Measurements from ENCODE around the gene SBSN.

SBSN gene, protein sequence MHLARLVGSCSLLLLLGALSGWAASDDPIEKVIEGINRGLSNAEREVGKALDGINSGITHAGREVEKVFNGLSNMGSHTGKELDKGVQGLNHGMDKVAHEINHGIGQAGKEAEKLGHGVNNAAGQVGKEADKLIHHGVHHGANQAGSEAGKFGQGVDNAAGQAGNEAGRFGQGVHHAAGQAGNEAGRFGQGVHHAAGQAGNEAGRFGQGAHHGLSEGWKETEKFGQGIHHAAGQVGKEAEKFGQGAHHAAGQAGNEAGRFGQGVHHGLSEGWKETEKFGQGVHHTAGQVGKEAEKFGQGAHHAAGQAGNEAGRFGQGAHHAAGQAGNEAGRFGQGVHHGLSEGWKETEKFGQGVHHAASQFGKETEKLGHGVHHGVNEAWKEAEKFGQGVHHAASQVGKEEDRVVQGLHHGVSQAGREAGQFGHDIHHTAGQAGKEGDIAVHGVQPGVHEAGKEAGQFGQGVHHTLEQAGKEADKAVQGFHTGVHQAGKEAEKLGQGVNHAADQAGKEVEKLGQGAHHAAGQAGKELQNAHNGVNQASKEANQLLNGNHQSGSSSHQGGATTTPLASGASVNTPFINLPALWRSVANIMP

DNA sequence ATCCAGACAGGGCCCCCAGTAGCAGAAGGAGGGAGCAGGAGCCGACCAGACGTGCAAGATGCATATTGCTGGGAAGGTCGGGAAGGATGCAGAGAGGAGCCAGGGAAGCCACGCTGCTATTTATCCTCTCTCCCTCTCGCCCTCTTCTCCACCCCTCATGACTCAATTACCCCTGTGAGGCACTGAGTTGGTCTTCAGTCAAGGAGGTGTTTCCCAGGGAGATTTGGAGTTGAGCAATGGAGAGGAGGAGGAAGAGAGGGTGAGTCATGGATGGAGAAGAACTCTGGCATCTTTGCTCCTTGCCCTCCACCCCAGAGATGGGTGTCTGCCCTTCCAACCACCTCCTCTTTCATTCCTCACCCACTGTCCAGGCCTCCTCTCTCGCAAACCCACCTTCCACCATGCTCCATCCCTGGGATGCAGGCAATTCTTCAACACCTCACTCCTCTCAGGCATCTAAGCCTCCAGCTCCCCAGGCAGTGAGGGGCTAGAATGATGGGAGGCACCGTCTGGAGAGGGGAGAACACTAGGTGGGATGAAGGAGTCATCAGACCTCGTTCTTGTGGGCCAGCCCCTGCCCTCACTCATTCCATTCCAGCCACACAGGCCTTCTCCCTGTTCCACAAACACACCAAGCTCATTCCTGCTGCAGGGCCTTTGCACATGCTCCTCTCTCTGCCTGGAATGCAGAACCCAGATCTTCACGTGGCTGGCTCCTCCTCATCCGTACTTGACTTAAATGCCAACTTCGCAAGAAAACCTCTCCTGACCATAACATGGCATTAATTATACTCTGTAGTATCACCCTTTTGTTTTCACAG lies at the start of gene SBSN:
Gene SBSN, minus strand, starts transcription at position 94 of the 821 bp plus-strand sequence. Its CDS starts 30 bp downstream, at position 64.
- DNase-seq (ENCODE audit: low read depth in 3 of 3), result no peak

GRCh38 chr19:35571406-35571965 lies 43.4 kb upstream of the SBSN start:
- no peak for DNase-seq (ENCODE audit: low read depth in 3 of 3)

DNA sequence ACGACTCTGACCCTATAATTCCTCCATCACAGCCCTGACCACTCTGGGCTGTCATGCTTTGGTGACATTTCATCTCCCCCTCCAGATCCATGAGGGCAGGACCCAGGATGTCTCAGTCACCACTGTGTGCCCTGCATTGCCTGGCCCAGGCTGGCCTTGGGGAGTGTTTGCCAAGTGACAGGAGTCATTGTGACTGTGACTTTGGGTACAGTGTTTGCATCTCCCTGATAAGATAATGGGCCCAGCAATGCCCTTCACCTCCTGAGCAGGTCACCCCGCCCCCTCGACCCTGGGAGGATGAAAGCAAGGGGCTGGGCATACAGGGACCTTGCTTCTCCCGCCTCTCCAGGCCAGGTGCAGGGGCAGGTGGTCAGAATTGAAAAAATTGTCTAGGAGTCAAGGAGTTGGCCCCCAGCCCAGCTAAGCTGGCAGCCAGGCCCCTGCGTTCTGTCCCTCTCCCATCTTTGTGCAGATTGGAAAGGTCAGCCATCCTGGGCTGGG lies 41.2 kb upstream of the SBSN start:
- no peak for DNase-seq (ENCODE audit: low read depth in 3 of 3)

DNA sequence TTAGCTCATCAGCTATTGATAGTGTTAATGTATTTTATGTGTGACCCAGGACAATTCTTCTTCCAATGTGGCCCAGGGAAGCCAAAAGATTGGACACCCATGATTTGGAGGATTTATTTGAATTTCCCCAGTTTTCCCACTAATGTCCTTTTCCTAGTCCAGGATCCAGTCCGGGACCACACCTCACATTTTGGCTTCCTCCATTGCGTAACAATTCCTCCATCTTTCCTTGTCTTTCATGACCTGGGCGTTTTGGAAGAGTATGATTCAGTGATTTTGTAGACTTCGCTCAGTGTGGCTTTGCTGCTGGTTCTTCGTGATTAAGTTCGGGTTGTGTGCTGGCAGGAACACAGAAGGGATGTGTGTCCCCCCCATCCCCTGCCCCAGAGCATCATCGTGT lies 38.6 kb upstream of the SBSN start:
- DNase-seq (ENCODE audit: low read depth in 3 of 3), result no peak

GRCh38 chr19:35565016-35565856 lies 37.1 kb upstream of the SBSN start:
- no peak for DNase-seq (ENCODE audit: low read depth in 3 of 3)

- no peak for DNase-seq (ENCODE audit: low read depth in 3 of 3)
These were observed 35.2 kb upstream of the SBSN start, which contains the start of gene ATP4A for GRCh38 chr19:35563207-35563829. ATP4A (minus strand) TSS chr19:35563658; CDS start chr19:35563629, 29 bp downstream.

DNA sequence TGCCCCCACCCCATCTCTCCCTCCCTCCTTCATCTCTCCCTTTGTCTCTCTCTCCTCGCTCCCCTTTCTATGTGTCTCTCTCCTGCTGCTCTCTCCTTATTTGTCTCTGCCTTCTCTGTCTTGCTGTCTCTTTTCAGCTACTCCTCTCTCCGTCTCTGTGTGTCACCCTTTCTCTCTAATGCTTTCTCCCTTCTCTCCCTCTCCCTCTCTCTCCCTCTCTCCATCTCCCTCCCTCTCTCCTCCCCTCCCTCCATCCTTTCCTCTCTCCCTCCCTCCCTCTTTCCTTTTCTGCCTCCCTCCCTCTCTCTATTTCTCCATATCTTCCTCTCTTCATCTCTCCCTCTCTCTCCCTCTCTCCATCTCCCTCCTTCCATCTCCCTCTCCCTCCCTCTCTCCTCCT lies 34.7 kb upstream of the SBSN start:
- no peak for DNase-seq (ENCODE audit: low read depth in 3 of 3)

GRCh38 chr19:35562336-35562735 lies 34.2 kb upstream of the SBSN start:
- no peak for DNase-seq (ENCODE audit: low read depth in 3 of 3)

- DNase-seq (ENCODE audit: low read depth in 3 of 3), result no peak
These were observed 33.3 kb upstream of the SBSN start for GRCh38 chr19:35561436-35561835.

DNA sequence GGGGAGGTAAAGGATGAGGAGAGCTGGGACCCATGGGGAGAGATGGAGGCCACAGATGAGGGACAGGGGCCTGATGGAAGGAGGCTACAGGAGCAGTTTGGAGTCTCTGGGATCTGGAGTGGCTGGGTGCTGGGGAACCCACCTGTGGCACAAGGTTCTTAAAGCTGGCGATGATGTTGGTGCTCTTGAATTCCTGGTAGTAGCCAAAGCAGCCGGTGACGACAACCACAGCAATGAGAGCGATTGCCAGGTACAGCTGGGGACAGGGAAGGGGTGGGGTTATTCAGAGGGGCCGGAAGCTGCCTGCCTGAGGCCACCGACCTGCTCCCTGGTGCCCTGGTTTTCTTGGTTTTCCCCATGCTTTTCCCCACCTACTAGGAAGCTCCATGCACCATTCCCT lies 32.6 kb upstream of the SBSN start:
- no peak for DNase-seq (ENCODE audit: low read depth in 3 of 3)

DNA sequence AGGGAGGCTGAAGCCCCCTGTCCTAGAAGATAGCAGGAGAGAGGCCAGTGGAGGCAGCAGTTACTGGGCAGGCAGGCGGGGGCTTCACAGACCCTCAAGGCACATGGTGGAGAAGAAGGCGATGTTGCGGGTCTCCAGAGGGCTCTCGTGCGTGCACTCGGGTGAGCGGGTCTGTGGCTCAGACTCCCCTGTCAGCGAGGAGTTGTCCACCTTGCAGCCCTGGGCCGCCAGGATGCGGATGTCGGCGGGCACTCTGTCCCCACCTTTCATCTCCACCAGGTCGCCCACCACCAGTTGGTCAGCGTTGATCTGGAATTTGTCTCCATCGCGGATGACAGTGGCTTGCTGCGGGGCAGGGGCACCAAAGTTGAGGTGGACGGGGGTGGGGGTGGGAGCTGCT lies 32.2 kb upstream of the SBSN start:
- DNase-seq (ENCODE audit: low read depth in 3 of 3), result no peak

GRCh38 chr19:35559781-35560180 lies 31.7 kb upstream of the SBSN start:
- no peak for DNase-seq (ENCODE audit: low read depth in 3 of 3)

DNA sequence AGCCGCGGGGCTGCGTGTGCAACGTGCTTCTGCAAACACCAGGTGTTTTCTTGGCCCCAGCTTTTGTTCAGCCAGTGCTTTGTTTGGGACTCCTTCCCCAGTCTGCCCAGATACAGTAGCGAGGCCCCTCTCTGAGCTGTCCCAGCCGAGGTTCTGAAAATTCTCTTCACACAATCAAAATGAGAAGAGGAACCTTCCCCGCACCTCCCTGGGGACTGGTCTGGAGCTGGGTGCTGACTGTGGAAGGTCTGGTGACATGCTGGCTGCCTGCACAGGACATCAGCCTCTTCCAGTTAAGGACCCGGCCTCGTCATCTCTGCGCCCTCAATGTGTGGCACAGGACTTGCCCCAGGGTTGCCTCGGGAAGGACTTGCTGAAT lies 31.2 kb upstream of the SBSN start:
- DNase-seq (ENCODE audit: low read depth in 3 of 3), result no peak

DNA sequence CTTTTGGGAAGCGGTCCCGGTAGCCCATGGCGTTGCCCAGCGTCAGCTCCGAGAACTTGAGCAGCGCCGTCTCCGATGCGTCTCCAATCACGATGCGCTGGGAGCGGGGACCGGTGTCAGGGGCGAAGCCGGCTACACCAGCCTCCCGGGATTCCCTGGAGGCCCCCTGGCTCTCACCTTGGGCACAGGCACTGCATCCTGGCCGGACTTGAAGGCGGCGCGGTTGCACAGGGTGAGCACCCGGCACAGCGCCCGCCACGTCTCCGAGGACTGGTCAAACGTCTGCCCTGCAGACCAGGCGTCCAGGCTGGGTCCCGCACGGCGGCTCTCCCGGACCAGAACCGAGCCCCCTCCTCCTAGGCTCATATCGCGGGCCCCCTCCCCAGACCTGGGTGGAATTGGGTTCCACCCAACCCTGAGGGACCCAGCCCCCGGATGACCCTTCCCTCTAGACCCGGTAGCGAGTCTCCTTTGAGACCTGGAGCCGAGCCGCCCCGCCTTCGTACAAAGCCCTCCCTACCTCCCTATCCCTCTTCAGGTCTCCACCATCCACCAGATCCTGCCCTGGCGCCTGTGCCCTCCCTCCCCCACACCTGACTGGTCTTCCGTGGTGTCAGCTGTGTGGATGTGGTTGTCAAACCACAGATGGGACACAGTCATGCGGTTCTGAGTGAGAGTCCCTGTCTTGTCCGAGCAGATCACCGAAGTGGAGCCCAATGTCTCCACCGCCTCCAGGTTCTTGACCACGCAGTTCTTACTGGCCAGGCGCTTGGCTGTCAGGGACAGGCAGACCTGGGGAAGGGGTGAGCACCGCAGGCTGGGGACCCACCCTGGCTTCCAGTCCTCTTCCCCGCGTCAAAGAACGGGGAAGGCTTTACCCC lies 30.5 kb upstream of the SBSN start:
- no peak for DNase-seq (ENCODE audit: low read depth in 3 of 3)

DNA sequence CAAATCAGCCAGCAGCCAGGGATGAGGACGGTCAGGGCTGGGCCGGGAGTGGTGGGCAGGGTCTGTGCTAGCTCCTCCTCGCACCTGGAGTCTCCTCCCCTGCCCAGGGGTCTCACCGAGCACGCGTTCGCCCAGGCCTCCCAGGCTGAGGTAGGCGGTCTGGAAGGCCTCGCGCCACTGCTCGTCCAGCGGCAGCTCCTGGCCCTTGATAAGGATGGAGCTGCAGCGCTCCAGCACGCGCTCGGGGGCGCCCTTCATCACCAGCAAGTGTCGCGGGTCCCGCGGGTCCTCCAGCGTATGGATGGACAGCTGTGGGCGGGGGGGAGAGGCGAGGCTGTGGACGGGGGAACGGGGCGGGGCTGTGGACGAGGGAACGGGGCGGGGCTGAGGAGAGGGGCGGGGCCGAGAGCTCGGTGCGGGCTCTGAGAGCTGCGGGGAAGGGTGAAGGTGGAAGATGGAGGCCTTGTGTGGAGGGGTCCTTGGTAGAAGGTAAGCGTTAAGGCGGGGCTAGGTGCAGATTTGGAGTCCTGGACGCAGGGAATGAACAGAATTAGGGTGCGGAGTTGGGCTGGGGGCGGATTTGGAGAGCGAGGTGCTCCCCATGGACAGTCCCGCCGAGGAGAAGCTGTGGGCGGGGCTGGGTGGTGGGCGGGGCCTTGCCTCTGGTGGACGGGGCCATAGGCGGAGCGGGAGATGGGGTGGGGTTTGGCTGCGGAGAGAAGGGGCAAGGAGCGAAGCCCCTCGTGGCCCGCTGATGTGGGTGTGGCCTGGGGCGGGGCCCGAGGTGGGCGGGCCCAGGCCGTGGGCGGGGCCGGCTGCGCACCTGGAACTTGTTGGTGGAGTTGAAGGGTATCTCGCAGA lies 29.7 kb upstream of the SBSN start:
- DNase-seq (ENCODE audit: low read depth in 3 of 3), result peak in 2 of 3 experiments; percentile 37 to 48

DNA sequence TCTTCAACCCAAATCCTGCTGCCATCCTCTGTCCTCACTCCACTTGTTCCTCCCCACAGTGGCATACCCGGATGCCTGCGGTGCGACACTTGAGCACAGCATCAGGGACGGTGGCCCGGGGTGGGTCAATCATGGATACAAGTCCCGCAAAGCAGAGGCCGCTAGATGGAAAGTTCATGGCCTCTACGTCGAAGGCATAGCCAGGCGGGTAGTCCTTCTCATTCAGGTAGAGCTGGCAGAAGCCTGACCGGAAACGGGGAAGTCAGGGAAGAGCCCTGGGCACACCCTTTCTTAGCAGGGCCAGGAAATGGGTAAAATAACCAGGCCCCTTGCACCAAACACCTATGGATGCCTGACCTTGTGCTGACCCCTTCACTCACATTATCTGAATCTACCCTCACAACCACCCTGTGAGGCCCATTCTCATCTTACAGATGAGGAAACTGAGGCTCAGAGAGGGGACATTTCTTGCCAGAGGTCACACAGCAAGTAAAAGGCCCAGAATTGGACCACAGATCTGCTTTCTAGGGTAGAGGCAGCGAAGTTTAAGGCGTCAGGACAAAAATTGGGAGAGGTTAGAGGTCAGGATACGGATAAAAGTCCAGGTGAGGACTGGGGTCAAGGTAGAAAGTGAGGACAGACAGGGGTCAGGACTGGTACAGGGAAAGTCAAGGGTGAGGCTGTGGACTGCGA lies 28.9 kb upstream of the SBSN start:
- no peak for DNase-seq (ENCODE audit: low read depth in 3 of 3)

DNA sequence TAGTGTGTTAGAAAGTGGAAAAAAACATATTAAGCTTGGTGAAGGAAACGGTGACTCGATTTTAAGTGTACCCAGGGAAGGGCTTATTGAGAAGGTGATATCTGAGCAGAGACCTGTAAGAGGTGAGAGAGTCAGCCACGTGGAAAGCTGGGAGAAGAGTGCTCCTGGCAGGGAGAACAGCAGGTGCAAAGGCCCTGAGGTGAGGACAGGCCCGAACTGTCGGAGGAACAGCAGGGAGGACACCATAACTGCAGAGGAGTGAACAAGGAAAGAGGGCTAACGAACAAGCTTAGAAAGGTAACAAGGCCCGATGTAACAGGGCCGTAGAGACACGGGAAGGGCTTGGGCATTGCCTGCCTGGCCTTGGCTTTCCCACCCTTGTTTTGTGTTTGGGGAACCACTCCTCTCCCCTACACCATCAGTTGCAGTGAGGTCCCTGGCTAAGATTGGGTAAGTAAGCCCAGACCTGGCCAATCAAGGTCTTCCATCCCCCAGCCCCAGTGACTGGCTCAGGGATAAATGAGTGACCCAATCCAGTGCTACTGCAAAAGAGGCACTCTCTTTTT lies 28.0 kb upstream of the SBSN start:
- no peak for DNase-seq (ENCODE audit: low read depth in 3 of 3)
